Measurements from ENCODE around the gene BRIX1.
"Not testable (repeated sequence)": the region's sequence is repeated elsewhere in the genome, so short reads cannot be mapped to it uniquely, and the experiment has no call there.

The BRIX1 gene

GRCh38 chr5:34968258-34968657 is 52.7 kb downstream of the BRIX1 start:
- DNase-seq (ENCODE audit: low spot score) = no peak

DNA sequence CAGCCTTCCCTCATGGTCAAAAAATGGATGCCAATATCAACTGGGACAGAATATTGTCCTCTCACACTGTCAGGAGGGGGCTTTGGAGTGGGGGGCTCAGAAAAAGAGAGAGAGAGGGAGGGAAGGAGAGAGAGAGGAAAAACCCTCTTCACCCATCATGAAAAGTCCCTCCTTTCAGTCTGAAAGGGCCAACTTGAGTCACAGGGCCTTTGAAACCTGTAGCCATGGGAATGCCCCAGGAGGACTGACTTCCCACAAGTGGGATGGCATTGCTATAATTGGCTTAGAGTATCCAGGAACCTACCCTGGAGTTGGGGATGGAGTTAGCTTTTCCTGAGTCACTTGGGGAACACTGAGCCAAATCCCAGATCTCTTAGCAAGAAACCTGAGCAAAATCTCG is 55.0 kb downstream of the BRIX1 start:
- DNase-seq (ENCODE audit: low spot score) = no peak

DNA sequence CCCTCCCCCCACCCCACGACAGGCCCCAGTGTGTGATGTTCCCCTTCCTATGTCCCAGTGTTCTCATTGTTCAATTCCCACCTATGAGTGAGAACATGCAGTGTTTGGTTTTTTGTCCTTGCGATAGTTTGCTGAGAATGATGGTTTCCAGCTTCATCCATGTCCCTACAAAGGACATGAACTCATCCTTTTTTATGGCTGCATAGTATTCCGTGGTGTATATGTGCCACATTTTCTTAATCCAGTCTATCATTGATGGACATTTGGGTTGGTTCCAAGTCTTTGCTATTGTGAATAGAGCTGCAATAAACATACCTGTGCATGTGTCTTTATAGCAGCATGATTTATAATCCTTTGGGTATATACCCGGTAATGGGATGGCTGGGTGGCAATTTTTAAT is 56.1 kb downstream of the BRIX1 start:
- not testable (repeated sequence) for DNase-seq (ENCODE audit: low spot score)

All from cerebellar cortex (tissue), 1 donor.